Stimulated activated CD8-positive, alpha-beta memory T cell treated with anti-CD3 and anti-CD28 coated beads, Interleukin-2, amount 100 ng/mL, for 1 hour (primary cell): Measurements from ENCODE around the gene SUSD3.
"Not testable (repeated sequence)": the region's sequence is repeated elsewhere in the genome, so short reads cannot be mapped to it uniquely, and the experiment has no call there.

Source experiments
- DNase-seq, 2 donors: peaks; one replicate each; pipeline ENCODE4 v3.0.0-alpha.2; 2020; ENCODE audit warnings: low read depth in 2 of 2

The SUSD3 gene

GRCh38 chr9:93111001-93111370, 52.5 kb downstream of the SUSD3 start:
- DNase-seq: no peak

GRCh38 chr9:93111371-93112115, 53.0 kb downstream of the SUSD3 start:
- no peak for DNase-seq

- DNase-seq: no peak
Measured at GRCh38 chr9:93112116-93112863, 53.8 kb downstream of the SUSD3 start.

GRCh38 chr9:93112864-93113389, 54.4 kb downstream of the SUSD3 start:
- DNase-seq: no peak

DNA sequence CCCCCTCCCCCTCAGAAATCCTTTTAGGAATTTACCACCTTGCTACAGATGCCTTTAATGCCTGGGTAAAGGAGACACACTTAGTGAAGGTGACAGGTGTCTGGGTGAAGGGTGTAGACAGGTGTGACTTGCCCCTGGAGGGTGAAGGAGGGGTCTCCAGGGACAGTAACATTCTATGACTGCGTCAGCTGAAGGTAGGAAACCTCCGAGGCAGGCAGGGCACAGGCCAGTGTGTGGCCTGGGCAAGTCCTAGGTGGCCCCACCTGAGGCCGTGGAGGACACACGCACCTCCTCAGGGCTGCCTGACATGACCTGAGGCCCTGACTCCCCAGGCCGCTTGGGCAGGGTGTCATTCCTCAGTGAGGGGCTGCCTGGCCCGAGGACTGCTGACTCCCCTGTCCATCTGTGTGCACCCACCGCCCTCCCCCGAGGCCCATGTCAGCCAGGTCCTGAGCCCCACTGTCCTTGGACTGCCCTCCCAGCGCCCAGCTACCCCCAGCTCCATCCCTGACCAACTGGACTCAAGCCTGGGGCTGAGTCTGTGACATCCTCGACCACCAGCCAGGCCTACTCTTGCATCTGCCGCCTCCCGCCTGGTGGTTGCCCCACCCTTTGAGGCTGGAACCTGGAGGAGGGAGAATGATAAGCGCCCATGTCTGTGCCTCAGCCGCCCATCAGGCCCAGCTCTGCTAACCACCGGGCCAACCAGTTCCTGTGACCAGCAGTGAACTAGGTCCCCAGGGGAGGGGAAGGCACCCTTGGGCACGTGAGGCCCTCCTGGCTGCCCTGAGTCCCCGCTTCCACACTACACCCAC, 55.9 kb downstream of the SUSD3 start:
- no peak for DNase-seq

DNA sequence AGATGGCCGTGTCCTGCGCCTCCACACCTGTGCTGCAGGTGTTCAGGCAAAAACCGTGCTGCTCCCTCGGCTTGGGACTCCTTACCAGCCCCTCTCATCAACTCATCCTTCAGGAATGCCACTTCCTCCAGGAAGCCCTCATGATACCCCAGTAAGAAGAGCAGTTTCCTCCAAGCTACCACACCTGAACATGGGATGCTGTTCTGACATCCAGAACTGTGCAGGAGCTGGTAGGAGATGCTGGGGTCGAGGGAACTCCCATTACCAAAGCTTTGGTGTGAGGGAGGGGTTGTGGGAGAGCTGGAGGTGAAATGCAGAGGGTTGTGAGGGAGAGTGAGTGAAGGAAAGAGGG, 56.5 kb downstream of the SUSD3 start:
- no peak for DNase-seq

GRCh38 chr9:93115486-93116071, 57.1 kb downstream of the SUSD3 start:
- no peak for DNase-seq

DNA sequence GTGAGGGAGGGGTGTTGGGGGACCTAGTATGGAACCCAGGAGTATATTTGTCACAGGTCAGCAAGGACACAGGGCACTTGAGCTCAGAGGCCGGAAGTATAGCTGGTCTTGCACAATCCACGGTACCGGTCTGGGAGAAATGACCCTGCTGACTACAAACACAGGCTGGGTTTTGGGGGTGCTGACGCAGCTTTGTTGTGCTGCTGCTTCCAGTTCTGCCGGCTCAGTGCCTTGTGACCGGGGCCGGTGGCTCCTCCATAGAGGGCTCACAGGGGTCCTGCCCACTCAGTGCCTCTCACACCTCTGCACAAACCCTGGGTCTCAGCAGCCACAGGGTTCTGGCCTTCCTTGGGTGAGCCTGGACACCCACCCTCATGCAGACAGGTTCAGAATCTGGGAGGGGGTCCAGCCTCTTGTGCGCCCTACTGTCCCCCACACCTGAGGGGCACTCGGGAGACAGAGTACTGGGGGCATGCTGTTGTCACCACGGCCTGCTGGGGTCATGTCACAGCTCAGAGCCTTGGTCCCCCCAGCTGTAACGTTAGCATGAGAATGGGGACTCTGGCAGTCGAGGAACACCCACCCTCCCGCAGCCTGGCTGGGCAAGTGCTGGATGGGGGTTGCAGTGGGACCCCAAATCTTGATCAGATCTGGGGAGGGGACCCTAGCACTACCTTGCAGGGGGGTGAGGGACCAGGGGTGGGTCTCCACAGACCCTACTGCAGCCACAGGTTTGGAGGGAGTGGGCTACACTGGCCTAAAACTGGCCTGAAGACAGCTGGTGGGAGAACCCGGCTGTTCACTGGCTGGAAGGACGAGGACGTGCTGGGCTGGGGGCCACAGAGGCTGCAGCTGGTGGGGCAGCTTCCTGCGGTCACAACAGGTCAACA, 57.8 kb downstream of the SUSD3 start:
- no peak for DNase-seq

GRCh38 chr9:93117521-93117920, 59.0 kb downstream of the SUSD3 start:
- not testable (repeated sequence) for DNase-seq

DNA sequence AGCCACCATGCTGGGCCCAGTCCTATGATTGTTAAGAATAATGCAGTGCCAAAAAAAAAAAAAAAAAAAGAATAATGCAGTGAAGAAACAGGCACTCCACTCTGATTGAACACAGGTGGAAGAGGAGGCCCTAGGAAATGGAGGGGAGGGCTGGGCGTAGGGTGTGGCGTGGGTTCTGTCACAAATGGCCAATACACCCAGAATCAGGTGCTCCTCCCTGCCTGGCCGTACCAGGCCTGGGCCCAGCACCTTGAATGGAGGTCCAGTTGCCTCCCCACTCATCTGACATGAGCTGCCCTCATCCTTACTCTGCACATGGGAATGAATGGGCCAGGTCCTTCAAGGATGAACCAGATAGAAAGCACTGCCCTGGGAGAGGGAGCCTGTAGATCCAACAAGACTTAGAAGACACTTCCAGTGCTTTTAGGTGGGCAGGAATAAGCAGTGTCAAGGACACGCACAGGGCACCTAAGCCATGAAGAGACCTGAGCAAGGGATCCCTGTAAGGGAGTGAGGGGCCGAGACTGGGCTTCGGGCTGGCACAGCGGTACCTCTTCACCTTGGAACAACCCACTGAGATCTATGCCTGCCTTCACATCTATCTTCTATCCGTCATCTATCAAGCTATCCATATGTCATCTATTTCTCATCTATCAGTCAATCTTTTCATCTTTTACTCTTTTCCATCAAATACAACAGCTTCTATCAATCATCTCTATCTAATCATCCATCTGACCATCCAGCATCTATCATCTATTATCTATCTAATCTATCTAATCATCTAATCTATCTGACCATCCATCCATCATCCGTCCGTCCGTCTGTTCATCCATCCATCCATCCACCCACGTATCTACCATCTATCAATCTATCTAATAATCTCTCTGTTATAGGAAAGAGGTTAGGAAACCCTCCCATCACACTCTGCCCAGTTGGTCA, 59.7 kb downstream of the SUSD3 start:
- no peak for DNase-seq

GRCh38 chr9:93118863-93119702, 60.6 kb downstream of the SUSD3 start:
- DNase-seq: no peak

- no peak for DNase-seq
Measured at GRCh38 chr9:93119703-93119952, 61.1 kb downstream of the SUSD3 start.

GRCh38 chr9:93119953-93120845, 61.7 kb downstream of the SUSD3 start:
- DNase-seq: no peak

GRCh38 chr9:93120846-93121315, 62.4 kb downstream of the SUSD3 start:
- DNase-seq: no peak

- DNase-seq: no peak
Measured at GRCh38 chr9:93121316-93122241, 63.1 kb downstream of the SUSD3 start.

DNA sequence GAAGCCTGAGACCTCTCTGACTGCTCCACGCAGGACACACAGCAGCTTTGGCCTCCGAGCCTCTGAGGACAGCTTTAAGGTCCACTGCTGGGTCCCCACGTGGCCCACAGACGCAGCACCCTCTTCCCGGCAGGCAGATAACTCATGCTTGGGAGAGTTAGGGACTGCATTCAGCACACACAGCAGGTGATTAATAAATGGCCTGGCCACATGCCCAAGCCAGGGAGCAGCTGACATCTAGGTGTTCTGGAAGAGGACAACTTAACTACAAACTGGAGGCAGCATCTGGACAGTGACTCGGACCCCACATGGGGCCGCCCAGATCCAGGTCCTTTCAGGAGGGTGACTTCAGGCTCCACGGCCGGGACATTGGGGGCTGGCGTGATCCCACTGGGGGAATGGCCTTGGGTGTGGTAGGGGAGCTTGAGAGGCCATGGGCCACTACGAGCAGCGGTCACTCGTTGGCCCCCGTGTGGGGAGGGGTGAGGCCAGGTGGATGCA, 64.3 kb downstream of the SUSD3 start:
- DNase-seq: no peak
